ENCODE results near the gene LARP6.
"Not testable (repeated sequence)": the region's sequence is repeated elsewhere in the genome, so short reads cannot be mapped to it uniquely, and the experiment has no call there.

LARP6 gene

DNA sequence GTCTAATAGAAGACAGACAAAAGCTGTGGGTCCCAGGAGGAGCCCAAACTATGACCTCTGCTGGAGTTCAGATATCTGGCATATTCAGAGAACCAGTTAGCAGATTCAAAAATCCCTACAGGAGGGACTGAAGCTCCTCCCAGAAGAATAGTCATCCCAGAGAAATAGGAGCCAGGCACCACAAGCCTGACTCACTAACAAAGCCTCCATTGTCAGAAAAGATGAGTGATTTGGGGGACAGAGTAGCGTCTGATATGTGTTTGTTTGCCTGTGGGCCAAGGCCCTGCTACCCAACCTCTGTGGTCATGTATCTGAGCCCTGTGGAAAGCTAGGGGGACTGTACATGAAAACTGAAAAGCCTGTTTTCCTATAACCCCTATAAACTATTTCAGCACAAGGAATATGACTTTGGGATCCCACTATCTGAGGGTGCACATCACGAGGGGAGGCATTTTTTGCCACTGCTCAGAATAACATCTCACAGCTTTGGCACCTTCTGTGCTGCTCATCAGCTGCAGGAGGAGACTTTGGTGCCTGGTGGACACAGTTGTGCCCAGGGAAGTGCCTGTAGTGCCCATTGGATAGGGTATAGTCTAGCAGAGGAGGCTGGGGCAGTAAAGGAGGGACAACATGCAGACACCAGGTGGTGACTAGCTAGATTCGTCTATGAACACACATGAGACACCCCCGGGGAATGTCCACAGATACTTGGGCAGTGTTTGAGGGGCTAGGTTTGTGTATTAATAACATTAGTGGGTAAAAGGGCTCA, 9.7 kb upstream of the LARP6 start:
- DNase-seq, result peak; percentile 45

DNA sequence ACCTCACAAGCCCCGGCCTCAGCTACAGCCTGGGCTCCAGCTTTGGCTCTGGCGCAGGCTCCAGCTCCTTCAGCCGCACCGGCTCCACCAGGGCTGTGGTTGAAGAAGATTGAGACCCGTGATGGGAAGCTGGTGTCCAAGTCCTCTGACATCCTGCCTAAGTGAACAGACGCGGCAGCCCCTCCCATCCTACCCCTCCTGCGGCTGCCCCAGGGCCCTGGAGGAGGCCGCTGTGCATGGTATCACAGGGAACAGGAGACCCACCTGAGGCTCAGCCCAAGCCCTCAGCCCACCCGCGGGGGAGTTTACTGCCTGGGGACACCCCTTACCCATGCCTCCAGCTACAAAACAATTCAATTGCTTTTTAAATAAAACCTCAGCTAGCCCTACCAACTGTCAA, 6.0 kb upstream of the LARP6 start:
- no peak for DNase-seq
- in situ Hi-C loops (cut with HindIII; ENCODE audit: low pct_ligation_motif_present, low pct_unique_long_range_greater_than_20kb, low sequenced_read_pairs), result no loop called here

More for the DNA sequence above, 9.7 kb upstream of the LARP6 start:
- in situ Hi-C loops (cut with HindIII; ENCODE audit: low pct_ligation_motif_present, low pct_unique_long_range_greater_than_20kb, low sequenced_read_pairs), result no loop called here

DNA sequence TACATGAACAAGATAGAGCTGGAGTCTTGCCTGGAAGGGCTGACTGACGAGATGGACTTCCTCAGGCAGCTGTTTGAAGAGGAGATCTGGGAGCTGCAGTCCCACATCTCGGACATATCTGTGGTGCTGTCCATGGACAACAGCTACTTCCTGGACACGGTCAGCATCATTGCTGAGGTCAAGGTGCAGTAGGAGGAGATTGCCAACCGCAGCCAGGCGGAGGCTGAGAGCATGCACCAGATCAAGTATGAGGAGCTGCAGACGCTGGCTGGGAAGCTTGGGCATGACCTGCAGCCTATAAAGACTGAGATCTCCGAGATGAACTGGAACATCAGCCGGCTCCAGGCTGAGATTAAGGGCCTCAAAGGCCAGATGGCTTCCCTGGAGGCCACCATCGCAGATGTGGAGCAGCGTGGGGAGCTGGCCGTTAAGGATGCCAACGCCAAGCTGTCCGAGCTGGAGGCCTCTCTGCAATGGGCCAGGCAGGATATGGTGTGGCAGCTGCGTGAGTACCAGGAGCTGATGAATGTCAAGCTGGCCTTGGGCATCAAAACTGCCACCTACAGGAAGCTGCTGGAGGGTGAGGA, 5.5 kb upstream of the LARP6 start:
- in situ Hi-C loops (cut with HindIII; ENCODE audit: low pct_ligation_motif_present, low pct_unique_long_range_greater_than_20kb, low sequenced_read_pairs), result no loop called here
- no peak for DNase-seq

DNA sequence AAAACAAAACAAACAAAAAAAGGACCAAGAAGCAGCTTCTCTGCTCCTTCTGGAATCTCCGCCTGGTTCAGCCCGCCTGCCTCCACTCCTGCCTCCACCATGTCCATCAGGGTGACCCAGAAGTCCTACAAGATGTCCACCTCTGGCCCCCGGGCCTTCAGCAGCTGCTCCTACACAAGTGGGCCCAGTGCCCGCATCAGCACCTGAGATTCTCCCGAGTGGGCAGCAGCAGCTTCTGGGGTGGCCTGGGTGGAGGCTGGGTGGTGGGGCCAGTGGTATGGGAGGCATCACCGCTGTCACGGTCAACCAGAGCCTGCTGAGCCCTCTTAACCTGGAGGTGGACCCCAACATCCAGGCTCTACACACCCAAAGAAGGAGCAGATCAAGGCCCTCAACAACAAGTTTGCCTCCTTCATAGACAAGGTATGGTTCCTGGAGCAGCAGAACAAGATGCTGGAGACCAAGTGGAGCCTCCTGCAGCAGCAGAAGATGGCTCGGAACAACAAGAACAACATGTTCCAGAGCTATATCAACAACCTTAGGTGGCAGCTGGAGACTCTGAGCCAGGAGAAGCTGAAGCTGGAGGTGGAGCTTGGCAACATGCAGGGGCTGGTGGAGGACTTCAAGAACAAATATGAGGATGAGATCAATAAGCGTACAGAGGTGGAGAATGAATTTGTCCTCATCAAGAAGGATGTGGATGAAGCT, 4.8 kb upstream of the LARP6 start:
- in situ Hi-C loops (cut with HindIII; ENCODE audit: low pct_ligation_motif_present, low pct_unique_long_range_greater_than_20kb, low sequenced_read_pairs); DNase-seq: not testable (repeated sequence)

DNA sequence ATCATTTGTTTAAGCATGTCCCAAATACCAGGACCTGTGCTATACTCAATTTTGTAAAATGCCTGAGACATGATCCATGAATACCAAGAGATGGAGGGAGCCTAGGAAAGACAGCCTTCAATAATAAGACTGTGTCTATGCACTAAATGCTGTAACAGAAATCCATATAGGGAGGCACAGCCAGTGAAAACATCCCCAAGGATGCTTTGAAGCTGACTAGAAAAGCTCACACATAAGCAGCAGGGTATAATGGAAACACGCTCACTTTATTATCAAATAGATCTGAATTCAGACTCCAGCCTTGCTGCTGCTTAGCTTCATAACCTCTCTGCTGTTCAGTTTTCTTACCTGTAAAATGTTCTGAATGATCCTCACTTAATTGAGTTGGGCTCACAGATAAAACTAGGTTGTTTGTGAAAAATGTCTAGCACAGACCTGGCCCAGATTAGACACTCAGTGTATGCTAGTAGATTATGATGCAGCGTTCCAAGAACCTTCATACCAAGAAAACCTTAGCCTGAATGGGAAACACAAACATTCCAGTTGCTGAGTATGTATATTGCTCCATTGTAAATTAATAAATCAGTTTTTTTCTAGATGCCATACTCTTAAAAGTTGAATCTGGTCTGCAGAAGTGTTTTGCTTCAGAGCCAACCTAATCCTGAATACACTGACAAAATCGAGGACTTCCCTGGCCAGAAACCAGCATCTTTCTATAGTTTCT, 3.8 kb upstream of the LARP6 start:
- in situ Hi-C loops (cut with HindIII; ENCODE audit: low pct_ligation_motif_present, low pct_unique_long_range_greater_than_20kb, low sequenced_read_pairs), result no loop called here

DNA sequence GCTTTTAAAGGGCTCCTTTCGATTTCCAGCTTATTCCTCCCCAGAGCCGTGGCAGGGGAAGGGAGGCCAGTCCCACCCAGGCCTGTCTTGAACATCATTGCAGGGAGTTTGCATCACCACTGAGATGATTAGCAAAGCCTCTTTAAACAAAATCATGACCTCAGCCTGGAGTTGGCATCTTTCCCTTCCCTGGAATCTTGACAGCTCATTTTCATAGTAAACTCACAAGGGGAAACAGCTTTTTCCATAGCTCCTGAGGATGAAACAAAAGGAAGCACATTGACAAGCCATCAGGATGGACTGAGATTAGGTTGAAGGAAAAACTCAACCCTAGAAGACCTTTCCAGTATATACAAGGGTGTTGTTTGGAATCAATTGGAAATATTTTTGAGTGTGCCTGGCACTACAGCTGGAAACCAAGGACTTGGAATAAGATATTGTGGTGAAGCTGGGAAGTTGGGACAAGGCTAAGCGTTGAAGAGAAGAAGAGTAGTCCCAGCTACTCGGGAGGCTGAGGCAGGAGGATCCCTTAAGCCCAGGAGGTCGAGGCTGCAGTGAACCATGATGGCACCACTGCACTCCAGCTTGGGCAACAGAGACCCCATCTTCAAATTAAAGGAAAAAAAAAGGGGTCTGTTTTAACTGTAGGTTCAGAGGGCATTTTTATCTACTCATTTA, 3.1 kb upstream of the LARP6 start:
- DNase-seq, result peak; percentile 83
- in situ Hi-C loops (cut with HindIII; ENCODE audit: low pct_ligation_motif_present, low pct_unique_long_range_greater_than_20kb, low sequenced_read_pairs), result no loop called here

More for the DNA sequence above, 3.8 kb upstream of the LARP6 start:
- no peak for DNase-seq

DNA sequence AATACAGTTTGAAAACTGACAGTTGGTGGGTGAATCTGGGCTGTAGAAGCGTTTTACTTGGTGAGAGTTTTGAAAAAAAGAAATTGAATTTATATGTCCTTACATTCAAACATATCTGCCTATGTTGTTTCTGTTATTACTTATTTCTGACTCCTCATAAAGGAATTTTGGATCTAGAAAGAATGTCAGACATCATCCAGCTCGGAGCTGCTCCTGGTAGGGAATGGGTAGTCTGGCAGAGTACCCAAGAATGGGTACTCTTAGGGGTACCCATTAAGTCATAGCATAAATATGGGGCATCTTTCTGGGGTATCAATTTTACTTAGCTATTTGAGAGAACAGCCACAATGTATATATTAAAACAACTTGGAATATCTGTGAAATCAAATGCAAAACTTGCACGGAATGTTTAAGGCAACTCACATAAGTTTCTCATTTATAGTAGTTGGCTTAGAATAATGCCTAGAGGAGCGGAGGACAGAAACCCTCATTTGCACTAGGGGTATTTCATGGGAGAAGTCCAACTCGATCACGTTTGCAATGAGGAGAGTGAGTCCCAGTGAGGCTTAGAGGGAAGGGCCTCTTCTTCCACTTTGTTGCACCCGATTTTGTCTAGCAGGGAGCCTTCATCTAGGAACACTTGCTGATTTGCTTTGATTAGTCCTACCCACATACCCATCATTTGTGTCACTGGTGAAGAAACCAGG, 2.4 kb upstream of the LARP6 start:
- in situ Hi-C loops (cut with HindIII; ENCODE audit: low pct_ligation_motif_present, low pct_unique_long_range_greater_than_20kb, low sequenced_read_pairs), result no loop called here
- peak; percentile 24 for DNase-seq

DNA sequence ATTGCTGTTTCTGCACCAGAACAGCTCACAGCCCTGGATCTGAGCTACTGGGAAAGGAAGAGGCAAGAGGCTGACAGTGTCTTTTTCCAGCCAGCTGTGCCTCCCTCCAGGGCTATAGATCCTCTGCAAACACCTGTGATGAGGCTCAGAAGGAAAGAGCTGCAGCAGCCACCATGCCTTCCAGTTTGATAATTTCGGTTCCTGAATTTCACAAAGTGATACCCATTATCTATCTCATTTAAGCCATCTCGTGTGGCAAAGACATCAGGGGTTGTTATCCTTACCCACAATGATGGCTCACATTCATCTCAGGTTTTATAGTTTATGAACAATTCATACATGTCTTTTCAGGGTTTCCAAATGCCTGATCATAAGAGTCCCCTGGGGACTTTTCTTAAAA, 1.8 kb upstream of the LARP6 start:
- in situ Hi-C loops (cut with HindIII; ENCODE audit: low pct_ligation_motif_present, low pct_unique_long_range_greater_than_20kb, low sequenced_read_pairs), result no loop called here
- no peak for DNase-seq

DNA sequence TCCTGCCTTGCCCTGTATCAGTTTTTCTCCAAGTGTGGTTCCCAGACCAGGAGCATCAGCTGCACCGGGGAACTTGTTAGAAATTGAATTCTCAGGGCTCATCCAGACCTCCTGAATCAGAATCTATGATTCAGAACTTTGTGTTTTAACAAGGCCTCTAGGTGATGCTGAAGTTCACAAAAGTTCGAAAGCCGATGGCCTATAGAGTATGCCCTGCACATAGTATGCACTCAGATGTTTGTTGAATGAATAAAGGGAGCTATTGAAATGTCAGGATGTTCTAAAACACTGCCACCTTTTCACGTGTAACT, 664 bp upstream of the LARP6 start:
- peak; percentile 50 for DNase-seq
- in situ Hi-C loops (cut with HindIII; ENCODE audit: low pct_ligation_motif_present, low pct_unique_long_range_greater_than_20kb, low sequenced_read_pairs), result no loop called here

DNA sequence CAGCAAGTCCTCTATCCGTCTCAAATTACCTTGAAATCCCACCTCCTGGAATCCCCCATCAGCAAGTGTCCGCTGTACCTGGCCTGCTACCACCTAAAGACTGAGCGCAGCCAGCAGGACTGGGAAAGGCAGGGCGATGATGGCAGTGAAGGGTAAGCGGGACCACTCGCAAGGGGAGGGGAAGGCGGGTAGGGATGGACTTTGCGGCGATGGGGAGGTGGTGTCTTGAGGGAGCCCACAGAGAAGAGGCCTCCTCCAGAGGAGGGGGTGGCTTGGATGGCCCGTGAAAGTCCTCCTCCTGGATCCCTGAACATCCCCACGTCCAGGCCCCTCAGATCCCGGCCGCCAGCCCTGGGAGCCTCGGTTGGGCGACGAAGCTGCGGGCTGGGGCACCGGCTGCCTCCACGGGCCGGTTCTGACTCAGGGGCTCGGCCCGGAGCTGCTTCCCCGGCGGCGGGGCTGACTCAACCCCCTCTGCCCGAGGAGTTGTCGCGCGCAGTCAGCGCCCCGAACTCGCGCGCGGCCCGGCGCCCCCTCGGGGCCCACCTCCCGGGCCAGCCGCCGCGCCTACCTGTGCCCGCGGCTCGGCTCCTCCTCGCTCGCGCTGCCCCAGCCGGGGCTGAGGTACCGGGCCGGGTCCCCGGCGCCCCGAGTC, 512 bp downstream of the LARP6 start:
- in situ Hi-C loops (cut with HindIII; ENCODE audit: low pct_ligation_motif_present, low pct_unique_long_range_greater_than_20kb, low sequenced_read_pairs), result no loop called here
- DNase-seq, result peak; percentile 51

DNA sequence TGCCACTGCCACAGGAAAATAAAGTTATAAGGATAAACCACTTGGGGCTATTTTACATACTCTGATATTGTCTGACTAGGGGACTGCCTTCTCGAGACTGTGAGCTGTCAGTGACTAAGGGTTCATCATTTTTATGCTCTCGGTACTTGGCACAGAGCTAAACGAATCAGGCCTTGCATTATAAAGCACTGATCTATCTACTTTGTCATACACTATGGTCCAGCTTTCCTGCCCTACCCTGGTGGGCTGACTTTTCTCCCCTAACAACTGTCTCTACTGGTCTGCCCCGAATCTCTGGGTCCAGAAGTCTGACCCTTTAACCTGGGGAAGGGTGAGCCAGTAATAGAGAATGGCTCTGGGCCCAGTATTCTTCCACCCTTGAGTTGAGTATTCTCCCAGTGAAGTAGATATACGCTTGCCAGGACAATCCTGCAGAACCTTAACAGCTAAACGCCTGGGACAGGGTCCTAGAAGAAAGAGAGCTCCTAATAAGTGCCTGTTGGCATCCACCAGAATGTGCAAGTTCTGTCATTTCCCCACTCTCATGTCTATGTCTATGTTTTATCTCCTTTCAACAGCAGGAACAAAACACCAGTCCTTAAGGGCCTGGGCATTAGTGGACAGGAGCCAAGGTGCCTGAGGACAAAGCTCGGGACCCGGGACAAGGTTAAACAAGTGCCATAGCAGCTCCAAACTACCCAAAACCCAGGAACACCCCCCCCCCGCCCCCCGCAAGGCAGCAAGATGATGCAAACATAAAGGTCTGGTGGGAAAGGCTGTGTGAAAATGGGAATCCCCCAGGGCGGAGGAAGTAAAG, 1.2 kb downstream of the LARP6 start:
- DNase-seq, result peak; percentile 43
- in situ Hi-C loops (cut with HindIII; ENCODE audit: low pct_ligation_motif_present, low pct_unique_long_range_greater_than_20kb, low sequenced_read_pairs), result no loop called here

DNA sequence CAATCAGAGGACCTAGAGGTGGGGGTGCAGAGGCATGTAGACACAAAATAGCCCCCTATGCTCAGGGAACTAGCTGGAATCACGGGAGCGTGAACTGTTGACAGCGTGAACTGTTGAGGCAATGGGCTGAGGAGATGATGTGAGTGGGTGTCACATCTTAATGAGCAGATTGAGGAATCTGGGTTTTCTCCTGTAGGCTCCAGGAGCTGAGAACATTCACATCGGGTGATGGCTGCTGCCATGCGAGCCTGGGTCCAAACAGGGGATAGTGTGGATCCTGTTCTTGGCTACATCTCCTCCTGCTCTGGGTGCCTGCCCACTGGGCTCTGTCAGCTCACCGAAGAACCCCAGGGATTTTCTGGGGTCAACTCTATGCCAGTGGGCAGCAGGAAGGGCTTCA, 2.1 kb downstream of the LARP6 start:
- in situ Hi-C loops (cut with HindIII; ENCODE audit: low pct_ligation_motif_present, low pct_unique_long_range_greater_than_20kb, low sequenced_read_pairs), result no loop called here
- DNase-seq, result no peak

DNA sequence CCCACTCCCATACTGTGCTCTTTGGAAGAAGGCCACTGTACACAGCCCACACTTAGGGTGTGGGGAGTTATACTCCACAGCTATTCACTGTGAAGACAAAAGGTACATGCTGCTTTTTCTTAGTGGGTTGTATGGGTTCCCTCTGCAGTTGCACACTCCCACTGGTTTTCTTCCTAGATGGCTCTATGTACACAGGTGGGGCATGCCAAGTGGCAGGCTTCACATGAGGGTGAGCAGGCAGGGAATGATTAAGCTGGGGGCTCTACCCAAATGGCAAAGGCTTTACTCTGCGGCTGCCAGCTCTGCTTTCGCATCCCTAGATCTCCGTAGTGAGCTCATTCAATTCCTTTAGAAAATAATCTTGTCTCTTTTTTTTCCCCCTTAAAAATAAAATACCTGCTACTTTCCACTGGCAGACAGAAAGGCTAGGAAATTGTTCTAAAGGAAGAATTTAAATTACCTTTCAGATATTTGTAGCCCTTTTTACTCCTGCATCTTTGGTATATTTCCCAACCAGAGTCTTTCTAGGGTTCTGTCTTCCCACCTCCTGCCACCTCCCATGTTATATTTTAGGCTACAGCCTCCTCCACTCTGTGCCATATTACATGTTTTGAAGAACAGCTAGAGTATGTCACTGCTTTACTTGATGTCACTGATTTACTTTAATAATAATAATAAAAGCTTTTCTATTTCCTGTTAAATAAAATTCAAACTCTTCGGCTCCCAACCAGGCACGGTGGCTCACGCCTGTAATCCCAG, 8.2 kb downstream of the LARP6 start:
- DNase-seq, result no peak
- in situ Hi-C loops (cut with HindIII; ENCODE audit: low pct_ligation_motif_present, low pct_unique_long_range_greater_than_20kb, low sequenced_read_pairs), result no loop called here

DNA sequence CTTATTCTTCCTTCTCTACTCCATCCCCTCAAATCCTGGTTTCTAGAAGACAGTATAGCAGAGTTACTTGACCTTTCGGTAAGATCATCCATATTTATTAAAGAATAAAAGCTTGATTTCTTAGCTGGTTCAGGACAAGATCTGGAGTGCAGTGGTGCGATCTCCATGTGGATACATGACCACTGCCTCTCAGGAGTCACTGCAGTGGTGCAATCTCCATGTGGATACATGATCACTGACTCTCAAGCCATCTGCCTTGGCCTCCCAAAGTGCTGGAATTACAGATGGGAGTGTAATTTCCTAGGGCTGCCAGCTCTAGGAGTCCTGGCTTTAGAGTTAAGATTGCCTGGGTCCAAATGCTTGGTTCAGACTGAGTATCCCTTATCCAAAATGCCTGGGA, 16.5 kb downstream of the LARP6 start:
- in situ Hi-C loops (cut with HindIII; ENCODE audit: low pct_ligation_motif_present, low pct_unique_long_range_greater_than_20kb, low sequenced_read_pairs), result no loop called here

DNA sequence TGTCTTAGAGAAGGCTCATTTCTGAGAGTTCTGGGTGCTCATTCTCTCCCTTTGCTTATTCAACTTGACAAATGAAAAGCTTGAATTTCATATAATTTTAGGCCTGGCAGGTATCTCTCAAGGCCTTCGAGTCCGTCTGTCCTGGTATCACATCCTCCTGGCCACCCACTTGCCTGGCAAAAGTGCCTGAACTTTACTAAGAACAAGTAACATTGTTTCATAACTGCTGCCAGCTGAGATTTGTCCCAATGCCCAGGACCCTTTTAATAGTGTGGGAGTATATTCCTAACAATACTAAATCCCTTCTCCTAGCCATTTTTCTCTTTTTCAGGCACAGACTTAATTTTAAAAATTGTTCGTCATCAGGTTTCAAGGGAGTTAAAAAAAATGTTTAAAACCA, 18.1 kb downstream of the LARP6 start:
- in situ Hi-C loops (cut with HindIII; ENCODE audit: low pct_ligation_motif_present, low pct_unique_long_range_greater_than_20kb, low sequenced_read_pairs), result no loop called here
- DNase-seq, result no peak

More for the DNA sequence above, 16.5 kb downstream of the LARP6 start:
- no peak for DNase-seq

DNA sequence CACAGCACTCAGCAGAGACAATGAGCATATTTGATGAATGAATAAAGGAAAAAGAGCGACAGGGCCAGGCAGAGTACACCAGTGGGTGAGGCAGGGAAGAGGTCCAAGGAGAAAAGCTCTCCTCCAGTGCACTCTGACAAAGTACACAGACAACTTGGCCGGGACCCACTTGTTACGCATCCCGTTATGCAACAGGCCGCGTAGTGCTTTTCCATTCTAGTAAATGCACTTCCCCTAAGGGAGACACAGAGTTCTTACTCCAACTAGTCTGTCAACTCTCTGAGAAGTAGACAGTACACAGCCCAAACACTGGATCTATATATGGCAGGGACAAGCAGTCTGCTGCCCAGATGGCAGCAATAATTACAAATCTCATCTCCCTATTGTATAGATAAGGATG, 18.5 kb downstream of the LARP6 start:
- DNase-seq, result no peak
- in situ Hi-C loops (cut with HindIII; ENCODE audit: low pct_ligation_motif_present, low pct_unique_long_range_greater_than_20kb, low sequenced_read_pairs), result no loop called here

All from ACHN (cell line).